PC-3 (cell line): ENCODE data around the gene PHKB. TPM values are rescaled to one million over a fixed set of nuclear protein-coding genes. Genes with fewer than 3 reads are reported as not detected.

ENCODE experiments used
- ATAC-seq: fragments of 200-7000 bp; cut with Tn5 transposase; 2 replicates; pipeline ENCODE4 v1.9.1; 2020; ENCODE audit warnings: mild to moderate bottlenecking, moderate library complexity
- BruUV-seq: library from RNA; stranded (reverse); fragments of 400-500 nt; replicated peaks from 2 replicates; lab custom pipeline; 2021; lab: Mats Ljungman, UMichigan
- CTCF ChIA-PET: fragments of 300-600 bp; sonication (Branson Sonifier 250); formaldehyde crosslinking; loops from one replicate; lab custom pipeline; 2022; ENCODE audit warnings: antibody characterized with exemption; lab: Charles Lee
- POLR2A ChIA-PET: fragments of 300-600 bp; sonication (Branson Sonifier 250); formaldehyde crosslinking; loops from one replicate; lab custom pipeline; 2022; ENCODE audit warnings: antibody characterized with exemption; ENCODE audit not compliant: unreplicated experiment; lab: Charles Lee
- DNase-seq: peaks from one replicate; pipeline ENCODE4 v3.0.0-alpha.2; 2015
- H2AFZ ChIP-seq: fragments of 300-600 bp; sonication (generic); 2 replicates; pipeline ENCODE4 v1.6.0; 2016; ENCODE audit warnings: antibody characterized with exemption, low read length
- H3F3A ChIP-seq: fragments of 300-600 bp; sonication (generic); one replicate; pipeline ENCODE4 v1.6.0; 2017; ENCODE audit warnings: antibody characterized with exemption, low read length, control low read depth, mild to moderate bottlenecking; ENCODE audit not compliant: unreplicated experiment
- H3K27ac ChIP-seq: fragments of 300-600 bp; sonication (generic); 2 replicates; pipeline ENCODE4 v1.5.1; 2016; ENCODE audit warnings: mild to moderate bottlenecking, low read length
- H3K27me3 ChIP-seq: fragments of 300-600 bp; sonication (generic); 2 replicates; pipeline ENCODE4 v1.6.1; 2016; ENCODE audit warnings: low read length, mixed read lengths
- H3K36me3 ChIP-seq: fragments of 300-600 bp; sonication (generic); 2 replicates; pipeline ENCODE4 v1.6.1; 2016; ENCODE audit warnings: low read depth, mixed run types, low read length, mixed read lengths
- H3K4me1 ChIP-seq: fragments of 300-600 bp; sonication (generic); 2 replicates; pipeline ENCODE4 v1.5.1; 2016; ENCODE audit warnings: low read length; ENCODE audit not compliant: insufficient read depth
- H3K4me2 ChIP-seq: fragments of 300-600 bp; sonication (generic); 2 replicates; pipeline ENCODE4 v1.6.0; 2016; ENCODE audit warnings: low read length
- H3K4me3 ChIP-seq: fragments of 300-600 bp; sonication (generic); 2 replicates; pipeline ENCODE4 v1.5.1; 2016; ENCODE audit warnings: mild to moderate bottlenecking, low read length, mixed read lengths
- H3K79me2 ChIP-seq: fragments of 300-600 bp; sonication (generic); 2 replicates; pipeline ENCODE4 v1.6.1; 2017; ENCODE audit warnings: low read length, mixed read lengths
- H3K9ac ChIP-seq: fragments of 300-600 bp; sonication (generic); 2 replicates; pipeline ENCODE4 v1.6.0; 2016; ENCODE audit warnings: mild to moderate bottlenecking, low read length
- H3K9me2 ChIP-seq: fragments of 300-600 bp; sonication (generic); replicated peaks from 2 replicates; pipeline ENCODE4 v1.6.1; 2016; ENCODE audit warnings: mixed run types, low read length, mixed read lengths
- H3K9me3 ChIP-seq: fragments of 300-600 bp; sonication (generic); 2 replicates; pipeline ENCODE4 v1.6.1; 2016; ENCODE audit warnings: low read length, mixed read lengths
- H4K20me1 ChIP-seq: fragments of 300-600 bp; sonication (generic); 2 replicates; pipeline ENCODE4 v1.6.1; 2016; ENCODE audit warnings: low read length, mixed read lengths
- CTCF ChIP-seq: fragments of 300-600 bp; sonication (generic); conservative IDR thresholded peaks from 2 replicates; pipeline ENCODE4 v1.5.1; 2017; ENCODE audit warnings: antibody characterized with exemption, low read depth, mild to moderate bottlenecking, low read length
- EZH2 ChIP-seq: fragments of 300-600 bp; sonication (generic); IDR thresholded peaks from one replicate; pipeline ENCODE4 v1.6.1; 2017; ENCODE audit warnings: antibody characterized with exemption, mild to moderate bottlenecking, low read length; ENCODE audit not compliant: unreplicated experiment
- EZH2phosphoT487 ChIP-seq: fragments of 300-600 bp; sonication (generic); IDR thresholded peaks from 2 replicates; pipeline ENCODE4 v1.6.1; 2018; ENCODE audit warnings: mild to moderate bottlenecking, antibody characterized with exemption, low read length, borderline replicate concordance
- intact Hi-C: fragments of 100-400 bp; cut with micrococcal nuclease; formaldehyde crosslinking; loops from 2 replicates; pipeline ENCODE4 v1.9.0; 2023
- total RNA-seq: library from RNA; depleted of rRNA; stranded (reverse); fragments of >200 nt; gene quantifications from 2 replicates; pipeline ENCODE4 v1.2.3, GENCODE V29; 2014

The PHKB gene
- total RNA-seq, 1 experiment from 2014 or later = 31.8 TPM

- Histone ChIP-seq H3K27me3 (no peaks in the 10 kb centered on the region), H3K9me3 (no peaks in the 10 kb centered on the region), H3K27ac (no peak overlapping the region), H3K4me3 (no peak overlapping the region), H3F3A (no peaks in the 10 kb centered on the region), H2AFZ (no peak overlapping the region), H3K79me2 (no peaks in the 10 kb centered on the region), H3K36me3 (no peaks in the 10 kb centered on the region), H3K9me2 (no peaks in the 10 kb centered on the region), H3K4me2 (no peak overlapping the region), H3K4me1 (peaks cover 18% of the 10 kb centered on the region), H4K20me1 (no peaks in the 10 kb centered on the region), H3K9ac (no peak overlapping the region)
- TF ChIP-seq EZH2phosphoT487 (no peak), EZH2 (no peak)
- no peak for DNase-seq
- ChIA-PET CTCF (no interaction called here), POLR2A (no interaction called here)
- ATAC-seq = no peak
- BruUV-seq = no TSS peak
- intact Hi-C loops = loop anchor here (10.0 kb wide), 1 partner anchor 196 kb away; the partner anchor contains the start of genes ITFG1 and PHKB
Measured at GRCh38 chr16:47660540-47660939, 199.4 kb downstream of the PHKB start.

- H3K9me2 ChIP-seq = no peaks in the 10 kb centered on the region
- H3K79me2 ChIP-seq = no peaks in the 10 kb centered on the region
- 0 out of 2 replicates have a peak overlapping the region, but pooled peaks have one; percentile 59 for H2AFZ ChIP-seq
- ATAC-seq (peak; percentile 92), DNase-seq (peak; percentile 50)
- ChIA-PET POLR2A (no interaction called here), CTCF (no interaction called here)
- H3K9ac ChIP-seq = no peak overlapping the region
- H3K4me1 ChIP-seq = peaks cover 18% of the 10 kb centered on the region
- H3K4me2 ChIP-seq = peak overlapping the region; percentile 74
- intact Hi-C loops = loop anchor here (10.0 kb wide), 1 partner anchor 200 kb away; the partner anchor contains the start of genes ITFG1 and PHKB
- BruUV-seq = no TSS peak
- no peaks in the 10 kb centered on the region for H3K27me3 ChIP-seq
- no peaks in the 10 kb centered on the region for H3K9me3 ChIP-seq
- no peaks in the 10 kb centered on the region for H4K20me1 ChIP-seq
- no peaks in the 10 kb centered on the region for H3F3A ChIP-seq
- H3K4me3 ChIP-seq = peak overlapping the region; percentile 23; the same call in 1 of the 2 replicates
- H3K27ac ChIP-seq = peak overlapping the region; percentile 39
- TF ChIP-seq CTCF (no peak), EZH2phosphoT487 (no peak), EZH2 (no peak)
- H3K36me3 ChIP-seq = no peaks in the 10 kb centered on the region
Measured at GRCh38 chr16:47664653-47665325, 203.7 kb downstream of the PHKB start.

- H3K9me3 ChIP-seq = no peaks in the 10 kb centered on the region
- H3K4me1 ChIP-seq = peaks cover 18% of the 10 kb centered on the region
- intact Hi-C loops = loop anchor here (10.0 kb wide), 1 partner anchor 202 kb away; the partner anchor contains the start of genes ITFG1 and PHKB
- H3K36me3 ChIP-seq = no peaks in the 10 kb centered on the region
- no peak for ATAC-seq
- no peak overlapping the region for H3K4me2 ChIP-seq
- TF ChIP-seq CTCF = no peak
- no peak overlapping the region for H3K27ac ChIP-seq
- POLR2A ChIA-PET = no interaction called here
- DNase-seq = no peak
- H3F3A ChIP-seq = no peaks in the 10 kb centered on the region
- no peak overlapping the region for H3K4me3 ChIP-seq
- H4K20me1 ChIP-seq = no peaks in the 10 kb centered on the region
- CTCF ChIA-PET = no interaction called here
- H3K9me2 ChIP-seq = no peaks in the 10 kb centered on the region
- no peaks in the 10 kb centered on the region for H3K27me3 ChIP-seq
- no peak overlapping the region for H3K9ac ChIP-seq
- no peak overlapping the region for H2AFZ ChIP-seq
- no TSS peak for BruUV-seq
- H3K79me2 ChIP-seq = no peaks in the 10 kb centered on the region
Measured at GRCh38 chr16:47666434-47666833, 205.3 kb downstream of the PHKB start.
